Measurements from ENCODE around the gene RHOBTB1. TPM values are rescaled to one million over a fixed set of nuclear protein-coding genes. Genes with fewer than 3 reads are reported as not detected.

The RHOBTB1 gene
- total RNA-seq, 1 donor from 2014 or later: not detected

GRCh38 chr10:60964257-60965235, 20.6 kb upstream of the RHOBTB1 start:
- intact Hi-C loops (cut with micrococcal nuclease): loop anchor here (1.0 to 5.0 kb wide), 6 partner anchors 20 to 862 kb away; partner anchors contain the start of gene RHOBTB1

GRCh38 chr10:60963441-60964256, 19.7 kb upstream of the RHOBTB1 start:
- intact Hi-C loops (cut with micrococcal nuclease): loop anchor here (1.0 to 5.0 kb wide), 6 partner anchors 19 to 861 kb away; partner anchors contain the start of gene RHOBTB1

- intact Hi-C loops (cut with micrococcal nuclease): loop anchor here (5.0 kb wide), 1 partner anchor 861 kb away; no protein-coding TSS in a partner anchor
Observed at GRCh38 chr10:60962946-60963345, 19.0 kb upstream of the RHOBTB1 start.

- intact Hi-C loops (cut with micrococcal nuclease): loop anchor here (5.0 kb wide), 1 partner anchor 859 kb away; no protein-coding TSS in a partner anchor
Observed at GRCh38 chr10:60960913-60961312, 16.9 kb upstream of the RHOBTB1 start.

GRCh38 chr10:60960031-60960430, 16.0 kb upstream of the RHOBTB1 start:
- intact Hi-C loops (cut with micrococcal nuclease): loop anchor here (5.0 kb wide), 1 partner anchor 858 kb away; no protein-coding TSS in a partner anchor

GRCh38 chr10:60958892-60959601, 15.1 kb upstream of the RHOBTB1 start:
- intact Hi-C loops (cut with micrococcal nuclease): no loop called here

- intact Hi-C loops (cut with micrococcal nuclease): no loop called here
Observed at GRCh38 chr10:60957667-60958221, 13.8 kb upstream of the RHOBTB1 start.

- intact Hi-C loops (cut with micrococcal nuclease): no loop called here
Observed at GRCh38 chr10:60955957-60956425, 12.0 kb upstream of the RHOBTB1 start.

GRCh38 chr10:60955316-60955715, 11.3 kb upstream of the RHOBTB1 start:
- intact Hi-C loops (cut with micrococcal nuclease): no loop called here

- intact Hi-C loops (cut with micrococcal nuclease): no loop called here
Observed at GRCh38 chr10:60954035-60954434, 10.1 kb upstream of the RHOBTB1 start.

GRCh38 chr10:60953420-60953819, 9.4 kb upstream of the RHOBTB1 start:
- intact Hi-C loops (cut with micrococcal nuclease): no loop called here

- intact Hi-C loops (cut with micrococcal nuclease): no loop called here
Observed at GRCh38 chr10:60952846-60953220, 8.8 kb upstream of the RHOBTB1 start.

- intact Hi-C loops (cut with micrococcal nuclease): no loop called here
Observed at GRCh38 chr10:60952067-60952845, 8.3 kb upstream of the RHOBTB1 start.

- intact Hi-C loops (cut with micrococcal nuclease): no loop called here
Observed at GRCh38 chr10:60951272-60951724, 7.3 kb upstream of the RHOBTB1 start.

GRCh38 chr10:60950300-60950699, 6.3 kb upstream of the RHOBTB1 start:
- intact Hi-C loops (cut with micrococcal nuclease): no loop called here

- intact Hi-C loops (cut with micrococcal nuclease): no loop called here
Observed at GRCh38 chr10:60948851-60949250, 4.9 kb upstream of the RHOBTB1 start.

GRCh38 chr10:60944910-60945297, 919 bp upstream of the RHOBTB1 start:
- intact Hi-C loops (cut with micrococcal nuclease): loop anchor here (1.0 to 5.0 kb wide), 2 partner anchors 19 to 342 kb away; no protein-coding TSS in a partner anchor

- intact Hi-C loops (cut with micrococcal nuclease): loop anchor here (1.0 to 5.0 kb wide), 3 partner anchors 21 to 344 kb away; no protein-coding TSS in a partner anchor
Observed at GRCh38 chr10:60943316-60944057, 498 bp downstream of the RHOBTB1 start.

Measured in T-helper 1 cell treated with Interleukin-12 subunit alpha and Interleukin-12 subunit beta and Interleukin-4 antibody, amounts not matched to agents 30 ng/mL and 1 ng/mL, for 36 hours (primary cell).